HEK293T (cell line): Measurements from ENCODE around the gene RNF6.

ENCODE experiments used
- CTCF ChIA-PET: fragments of 350-600 bp; formaldehyde crosslinking; extraction: SDS; loops from one replicate; lab custom pipeline; 2021; ENCODE audit warnings: antibody characterized with exemption, inconsistent platforms; lab: Yijun Ruan, JAX
- POLR2A ChIA-PET: fragments of 350-600 bp; formaldehyde crosslinking; extraction: SDS; loops from one replicate; lab custom pipeline; 2020; ENCODE audit warnings: antibody characterized with exemption, inconsistent platforms; lab: Yijun Ruan, JAX
- DNase-seq: peaks from one replicate; pipeline ENCODE4 v3.0.0; 2012; ENCODE audit warnings: mixed read lengths; ENCODE audit errors: extremely low spot score
- ARNT ChIP-seq: fragments of 450-650 bp; IDR thresholded peaks from 2 replicates; pipeline ENCODE4 v1.6.1; 2017; ENCODE audit warnings: mild to moderate bottlenecking
- BHLHE40 ChIP-seq: fragments of 450-650 bp; IDR thresholded peaks from 2 replicates; pipeline ENCODE4 v1.6.1; 2016; ENCODE audit warnings: mild to moderate bottlenecking, moderate library complexity, borderline replicate concordance
- CTBP1 ChIP-seq: fragments of 450-650 bp; IDR thresholded peaks from 2 replicates; pipeline ENCODE4 v1.6.1; 2016; ENCODE audit warnings: borderline replicate concordance
- ELF4 ChIP-seq: fragments of 450-650 bp; IDR thresholded peaks from 2 replicates; pipeline ENCODE4 v1.6.1; 2017; ENCODE audit warnings: antibody characterized with exemption
- FOXA1 ChIP-seq: fragments of 450-650 bp; IDR thresholded peaks from 2 replicates; pipeline ENCODE4 v1.6.1; 2016; ENCODE audit warnings: mild to moderate bottlenecking
- FOXK2 ChIP-seq: fragments of 450-650 bp; IDR thresholded peaks from 2 replicates; pipeline ENCODE4 v1.6.1; 2016; ENCODE audit warnings: mild to moderate bottlenecking
- FOXM1 ChIP-seq: fragments of 450-650 bp; IDR thresholded peaks from 2 replicates; pipeline ENCODE4 v1.6.1; 2017; ENCODE audit warnings: mild to moderate bottlenecking, borderline replicate concordance
- HDGF ChIP-seq: fragments of 450-650 bp; IDR thresholded peaks from 2 replicates; pipeline ENCODE4 v1.6.1; 2017; ENCODE audit warnings: antibody characterized with exemption, borderline replicate concordance
- L3MBTL2 ChIP-seq: fragments of 450-650 bp; conservative IDR thresholded peaks from 2 replicates; pipeline ENCODE4 v1.6.1; 2016; ENCODE audit warnings: mild to moderate bottlenecking
- LEF1 ChIP-seq: fragments of 450-650 bp; IDR thresholded peaks from 2 replicates; pipeline ENCODE4 v1.6.1; 2017; ENCODE audit warnings: mild to moderate bottlenecking, borderline replicate concordance
- NFRKB ChIP-seq: fragments of 450-650 bp; IDR thresholded peaks from 2 replicates; pipeline ENCODE4 v1.6.1; 2016; ENCODE audit warnings: mild to moderate bottlenecking, moderate library complexity
- SP1 ChIP-seq: fragments of 450-650 bp; IDR thresholded peaks from 2 replicates; pipeline ENCODE4 v1.6.1; 2017
- SUZ12 ChIP-seq: fragments of 450-650 bp; IDR thresholded peaks from 2 replicates; pipeline ENCODE4 v1.6.1; 2016; ENCODE audit warnings: mild to moderate bottlenecking
- TARDBP ChIP-seq: fragments of 450-650 bp; IDR thresholded peaks from 2 replicates; pipeline ENCODE4 v1.6.1; 2016
- ZNF384 ChIP-seq: fragments of 450-650 bp; IDR thresholded peaks from 2 replicates; pipeline ENCODE4 v1.6.1; 2016
- TF ChIP-seq, protein P1 (sequence below): fragments of 450-650 bp; IDR thresholded peaks from 2 replicates; pipeline ENCODE4 v1.6.1; 2016

RNF6 gene

GRCh38 chr13:26220575-26220974, 1.5 kb downstream of the RNF6 start:
- POLR2A ChIA-PET = interaction anchor here (1.0 kb wide), 1 partner anchor 34 kb away, joined by 4 read pairs; the partner anchor contains the start of gene CDK8
- no peak for TF ChIP-seq CTBP1
- no peak for TF ChIP-seq NFRKB
- TF ChIP-seq HDGF = no peak
- no peak for TF ChIP-seq SUZ12
- TF ChIP-seq TARDBP = no peak
- no peak for TF ChIP-seq SP1
- TF ChIP-seq FOXK2 = no peak
- TF ChIP-seq ARNT = no peak
- no peak for TF ChIP-seq FOXM1
- DNase-seq = no peak
- CTCF ChIA-PET = no interaction called here

GRCh38 chr13:26219726-26220125, 2.4 kb downstream of the RNF6 start:
- ChIA-PET CTCF (no interaction called here), POLR2A (no interaction called here)
- TF ChIP-seq SP1 = no peak
- TF ChIP-seq FOXK2 = no peak
- no peak for TF ChIP-seq ELF4
- TF ChIP-seq HDGF = no peak
- TF ChIP-seq ARNT = no peak
- no peak for TF ChIP-seq L3MBTL2
- TF ChIP-seq CTBP1 = no peak
- no peak for TF ChIP-seq LEF1
- TF ChIP-seq TARDBP = no peak
- no peak for TF ChIP-seq SUZ12
- no peak for TF ChIP-seq ZNF384
- DNase-seq = no peak

- CTCF ChIA-PET = no interaction called here
- no peak for DNase-seq
- POLR2A ChIA-PET = no interaction called here
- TF ChIP-seq SUZ12 = no peak
- TF ChIP-seq CTBP1 = no peak
- no peak for TF ChIP-seq L3MBTL2
- TF ChIP-seq SP1 = no peak
- TF ChIP-seq, protein P1, sequence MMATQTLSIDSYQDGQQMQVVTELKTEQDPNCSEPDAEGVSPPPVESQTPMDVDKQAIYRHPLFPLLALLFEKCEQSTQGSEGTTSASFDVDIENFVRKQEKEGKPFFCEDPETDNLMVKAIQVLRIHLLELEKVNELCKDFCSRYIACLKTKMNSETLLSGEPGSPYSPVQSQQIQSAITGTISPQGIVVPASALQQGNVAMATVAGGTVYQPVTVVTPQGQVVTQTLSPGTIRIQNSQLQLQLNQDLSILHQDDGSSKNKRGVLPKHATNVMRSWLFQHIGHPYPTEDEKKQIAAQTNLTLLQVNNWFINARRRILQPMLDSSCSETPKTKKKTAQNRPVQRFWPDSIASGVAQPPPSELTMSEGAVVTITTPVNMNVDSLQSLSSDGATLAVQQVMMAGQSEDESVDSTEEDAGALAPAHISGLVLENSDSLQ = no peak
- no peak for TF ChIP-seq FOXM1
- TF ChIP-seq TARDBP = no peak
- no peak for TF ChIP-seq ELF4
- no peak for TF ChIP-seq HDGF
- no peak for TF ChIP-seq ARNT
- TF ChIP-seq LEF1 = no peak
These were observed 6.1 kb downstream of the RNF6 start for GRCh38 chr13:26216042-26216441.

DNA sequence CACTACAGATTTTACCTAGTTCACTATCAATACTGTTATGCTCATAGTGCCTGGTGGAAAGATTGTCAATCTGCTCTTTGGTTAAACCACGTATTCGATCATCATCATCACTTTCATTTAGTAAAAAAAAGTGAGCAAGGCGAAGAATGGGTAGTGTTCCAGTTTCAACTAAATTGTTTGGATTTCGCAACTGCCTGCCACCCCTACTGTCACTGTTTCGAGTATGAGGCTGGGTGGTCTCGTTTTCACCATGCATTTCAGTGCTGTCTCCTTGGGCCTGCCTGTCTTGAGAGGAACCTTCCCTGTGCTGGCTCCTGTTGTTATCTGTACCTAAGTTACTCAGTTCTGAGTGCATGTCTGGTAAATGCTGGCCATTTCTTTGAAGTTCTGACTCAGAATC, 8.1 kb downstream of the RNF6 start:
- TF ChIP-seq FOXM1 (no peak), FOXA1 (no peak), TARDBP (no peak), L3MBTL2 (no peak), LEF1 (no peak), ARNT (no peak), NFRKB (no peak), CTBP1 (no peak), FOXK2 (no peak), SP1 (no peak), ELF4 (no peak), SUZ12 (no peak), BHLHE40 (no peak), ZNF384 (no peak)
- TF ChIP-seq, protein P1 = no peak
- POLR2A ChIA-PET = no interaction called here
- CTCF ChIA-PET = no interaction called here
- no peak for DNase-seq

- no peak for DNase-seq
- TF ChIP-seq, protein P1 = no peak
- TF ChIP-seq NFRKB = no peak
- no peak for TF ChIP-seq ARNT
- TF ChIP-seq CTBP1 = no peak
- TF ChIP-seq ZNF384 = no peak
- no peak for TF ChIP-seq FOXK2
- TF ChIP-seq BHLHE40 = no peak
- TF ChIP-seq HDGF = no peak
- CTCF ChIA-PET = no interaction called here
- POLR2A ChIA-PET = no interaction called here
These were observed 8.8 kb downstream of the RNF6 start for GRCh38 chr13:26213345-26213744.

DNA sequence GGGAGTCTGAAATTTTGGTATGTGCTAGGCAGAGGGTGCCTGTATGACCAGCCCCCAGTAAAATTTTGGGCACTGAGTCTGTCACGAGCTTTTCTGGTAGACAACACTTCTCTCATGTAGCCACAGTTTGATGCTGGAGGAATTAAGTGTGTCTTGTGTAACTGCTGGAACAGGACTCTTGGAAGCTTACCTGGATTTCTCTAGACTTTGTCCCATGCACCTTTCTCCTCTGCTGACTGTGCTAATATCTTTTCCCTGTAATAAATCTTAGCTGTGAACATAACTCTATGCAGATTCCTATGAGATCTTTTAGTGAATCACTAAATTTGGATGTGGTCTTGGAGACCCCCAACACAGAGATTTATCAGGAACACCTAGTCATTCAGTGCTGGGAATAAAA, 13.8 kb downstream of the RNF6 start:
- ChIA-PET POLR2A (interaction anchor here (0.9 kb wide), 1 partner anchor 13 kb away, joined by 3 read pairs; no protein-coding TSS in a partner anchor), CTCF (no interaction called here)
- no peak for TF ChIP-seq FOXM1
- TF ChIP-seq ZNF384 = no peak
- TF ChIP-seq SUZ12 = no peak
- TF ChIP-seq NFRKB = no peak
- TF ChIP-seq SP1 = no peak
- no peak for TF ChIP-seq FOXA1
- no peak for TF ChIP-seq CTBP1
- no peak for TF ChIP-seq LEF1
- no peak for TF ChIP-seq HDGF
- no peak for TF ChIP-seq FOXK2
- TF ChIP-seq ELF4 = no peak
- no peak for TF ChIP-seq TARDBP
- TF ChIP-seq, protein P1 = no peak
- TF ChIP-seq ARNT = no peak
- TF ChIP-seq BHLHE40 = no peak
- no peak for TF ChIP-seq L3MBTL2
- DNase-seq = no peak
